Muscle of leg (tissue), 11 donors: ENCODE measurements around the gene VGF. TPM values are rescaled to one million over a fixed set of nuclear protein-coding genes. Genes with fewer than 3 reads are reported as not detected.
"Not testable (repeated sequence)": the region's sequence is repeated elsewhere in the genome, so short reads cannot be mapped to it uniquely, and the experiment has no call there.

Experiments
- DNase-seq: peaks from one replicate; pipeline ENCODE4 v3.0.0; 2013
- H3K27ac ChIP-seq: one replicate; pipeline ENCODE4 v1.5.1; 2013; ENCODE audit warnings: mild to moderate bottlenecking, low read length, control low read depth
- H3K27me3 ChIP-seq: one replicate; pipeline ENCODE4 v1.6.1; 2013; ENCODE audit warnings: low read length; ENCODE audit not compliant: control insufficient read depth, insufficient read depth
- H3K36me3 ChIP-seq: one replicate; pipeline ENCODE4 v1.6.1; 2013; ENCODE audit warnings: low read length; ENCODE audit not compliant: control insufficient read depth, insufficient read depth
- H3K4me1 ChIP-seq: one replicate; pipeline ENCODE4 v1.6.1; 2013; ENCODE audit warnings: low read length; ENCODE audit not compliant: control insufficient read depth, insufficient read depth
- H3K4me3 ChIP-seq: one replicate; pipeline ENCODE4 v1.5.1; 2013; ENCODE audit warnings: low read length, control low read depth
- H3K9me3 ChIP-seq: replicated peaks from 2 replicates; pipeline ENCODE4 v1.6.1; 2013; ENCODE audit warnings: low read depth, low read length; ENCODE audit not compliant: control insufficient read depth
- WGBS: methylation state at CpG from one replicate; pipeline ENCODE4 v1.1.5; 2013; ENCODE audit warnings: missing lambda C conversion rate; ENCODE audit not compliant: insufficient coverage; 5-methylcytosine and 5-hydroxymethylcytosine counted together
- polyA plus RNA-seq, 8 donors: library from polyadenylated mRNA; unstranded; fragments of 120-200 nt; gene quantifications; one replicate each; pipeline versions ENCODE4 v1.2.1 to v1.2.3, GENCODE V29; 2013; ENCODE audit warnings: inconsistent platforms in 1 of 8, low replicate concordance in 1 of 8; ENCODE audit not compliant: insufficient read length in 8 of 8, insufficient read depth in 1 of 8
- total RNA-seq: library from RNA; stranded (reverse); fragments of 120-200 nt; gene quantifications from one replicate; pipeline ENCODE4 v1.2.4, GENCODE V29; 2013

VGF gene
- total and polyA plus RNA-seq, 9 donors: 0.08 TPM; not detected in 8

- peaks cover 9% of the 10 kb centered on the region for H3K4me1 ChIP-seq
- DNase-seq: no peak
- no peaks in the 10 kb centered on the region for H3K36me3 ChIP-seq
- H3K27me3 ChIP-seq: peaks cover 6% of the 10 kb centered on the region
- H3K27ac ChIP-seq: no peak overlapping the region
- no peaks in the 10 kb centered on the region for H3K9me3 ChIP-seq
- 75% methylated on average over 4 of the region's 9 CpGs for WGBS
- no peak overlapping the region for H3K4me3 ChIP-seq
Observed at GRCh38 chr7:101137651-101138212, 27.6 kb downstream of the VGF start.

GRCh38 chr7:101134399-101134980 is 30.9 kb downstream of the VGF start:
- no peak overlapping the region for H3K27ac ChIP-seq
- H3K4me1 ChIP-seq: peaks cover 9% of the 10 kb centered on the region
- DNase-seq: no peak
- no peaks in the 10 kb centered on the region for H3K9me3 ChIP-seq
- peaks cover 6% of the 10 kb centered on the region for H3K27me3 ChIP-seq
- no CpG with 5 or more reads among the region's 6 CpGs for WGBS
- H3K36me3 ChIP-seq: no peaks in the 10 kb centered on the region
- no peak overlapping the region for H3K4me3 ChIP-seq

- peaks cover 6% of the 10 kb centered on the region for H3K27me3 ChIP-seq
- WGBS: 68% methylated on average over 10 of the region's 15 CpGs
- peaks cover 9% of the 10 kb centered on the region for H3K4me1 ChIP-seq
- DNase-seq: no peak
- H3K36me3 ChIP-seq: no peaks in the 10 kb centered on the region
- H3K9me3 ChIP-seq: no peaks in the 10 kb centered on the region
- H3K27ac ChIP-seq: no peak overlapping the region
- H3K4me3 ChIP-seq: no peak overlapping the region
Observed at GRCh38 chr7:101133621-101134398, 31.6 kb downstream of the VGF start.

- DNase-seq, H3K27ac ChIP-seq, H3K36me3 ChIP-seq, H3K27me3 ChIP-seq, H3K9me3 ChIP-seq, H3K4me1 ChIP-seq, H3K4me3 ChIP-seq: not testable (repeated sequence)
- WGBS: 78% methylated on average over 9 of the region's 18 CpGs
Observed at GRCh38 chr7:101132626-101133600, 32.5 kb downstream of the VGF start.

- H3K27ac ChIP-seq: no peak overlapping the region
- H3K9me3 ChIP-seq: no peaks in the 10 kb centered on the region
- peaks cover 5% of the 10 kb centered on the region for H3K27me3 ChIP-seq
- whole genome bisulfite sequencing: no CpG with 5 or more reads among the region's 3 CpGs
- no peak overlapping the region for H3K4me3 ChIP-seq
- DNase-seq: no peak
- peaks cover 27% of the 10 kb centered on the region for H3K4me1 ChIP-seq
- no peaks in the 10 kb centered on the region for H3K36me3 ChIP-seq
Observed at GRCh38 chr7:101129603-101130117, 35.7 kb downstream of the VGF start.

GRCh38 chr7:101128040-101128834 is 37.1 kb downstream of the VGF start:
- Histone ChIP-seq H3K4me3 (no peak overlapping the region), H3K9me3 (no peaks in the 10 kb centered on the region), H3K27ac (no peak overlapping the region), H3K36me3 (no peaks in the 10 kb centered on the region), H3K27me3 (peaks cover 2% of the 10 kb centered on the region), H3K4me1 (peaks cover 34% of the 10 kb centered on the region)
- DNase-seq: no peak
- 56% methylated on average over 10 of the region's 14 CpGs for WGBS

- no peak for DNase-seq
- WGBS: 60% methylated on average over 2 of the region's 3 CpGs
- H3K4me3 ChIP-seq: peak overlapping the region; percentile 26
- H3K36me3 ChIP-seq: no peaks in the 10 kb centered on the region
- peaks cover 41% of the 10 kb centered on the region for H3K4me1 ChIP-seq
- peaks cover 2% of the 10 kb centered on the region for H3K27me3 ChIP-seq
- H3K27ac ChIP-seq: peak overlapping the region; percentile 81
- H3K9me3 ChIP-seq: no peaks in the 10 kb centered on the region
Observed at GRCh38 chr7:101127460-101128039, 37.8 kb downstream of the VGF start.

- peaks cover 2% of the 10 kb centered on the region for H3K27me3 ChIP-seq
- DNase-seq: peak; percentile 98
- WGBS: 6% methylated on average over 5 of the region's 22 CpGs
- no peaks in the 10 kb centered on the region for H3K9me3 ChIP-seq
- peaks cover 48% of the 10 kb centered on the region for H3K4me1 ChIP-seq
- peak within 1 kb of the TSS; percentile 26 for H3K4me3 ChIP-seq
- peak within 1 kb of the TSS; percentile 81 for H3K27ac ChIP-seq
- no peaks in the 10 kb centered on the region for H3K36me3 ChIP-seq
Observed at GRCh38 chr7:101126651-101127459, 38.5 kb downstream of the VGF start, which contains the start of gene SERPINE1. TSS of gene SERPINE1 (plus strand) at chr7:101127104. CDS start at chr7:101128394, 1,290 bp downstream.
